NCI-H526 (cell line): ENCODE measurements around the gene CTIF.
"Not testable (repeated sequence)": the region's sequence is repeated elsewhere in the genome, so short reads cannot be mapped to it uniquely, and the experiment has no call there.

ENCODE experiments used
- DNase-seq, 2 experiments: peaks; one replicate each; lab custom pipeline; 2025; lab: John Stamatoyannopoulos, UW

CTIF gene

DNA sequence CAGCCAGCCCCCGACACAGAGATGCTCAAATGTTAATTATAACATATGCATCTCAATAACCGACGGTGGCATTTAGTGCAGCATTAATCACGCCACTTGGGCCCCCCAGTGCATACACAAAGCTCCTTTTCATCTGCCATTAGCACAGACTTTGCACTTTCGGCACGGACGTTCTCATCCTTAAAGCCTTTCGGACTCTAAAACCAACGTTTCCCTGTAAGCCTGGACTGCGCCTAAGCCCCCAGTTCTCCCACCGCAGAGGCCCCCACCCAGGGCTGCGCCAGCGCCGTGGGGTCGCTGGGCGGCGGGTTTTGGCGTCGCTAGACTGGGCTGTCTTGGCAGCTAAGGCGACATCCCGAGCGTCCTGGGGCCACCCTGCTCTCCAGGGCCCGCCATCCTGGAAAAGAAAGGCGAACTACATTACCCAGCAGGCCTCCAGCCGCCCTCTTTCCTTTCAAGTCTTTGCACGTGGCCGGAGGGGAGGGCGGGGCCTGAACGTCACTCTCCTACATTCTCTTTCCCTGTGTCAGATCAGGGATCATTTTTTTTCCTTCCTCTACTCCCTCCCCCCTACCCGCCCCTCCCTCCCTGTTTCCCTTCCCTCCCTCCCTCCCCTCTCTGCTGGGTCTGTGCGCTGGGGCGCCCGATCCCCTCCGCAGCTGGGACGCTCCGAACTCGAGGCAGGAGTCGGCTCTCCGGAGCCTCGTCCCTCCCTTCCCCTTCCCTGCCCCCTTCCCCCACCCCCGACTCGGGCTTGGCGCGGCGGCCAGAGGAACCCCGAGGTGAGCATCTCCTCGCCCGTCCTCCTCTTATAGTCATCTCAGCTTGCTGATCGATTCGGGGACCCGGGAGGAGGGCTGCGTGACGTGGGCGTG, at the start of gene CTIF:
CTIF (plus strand) TSS at position 501 of the 875 bp plus-strand sequence. CDS start 80,535 bp downstream, outside the sequence.
- DNase-seq = peak; percentile 94 to 98

DNA sequence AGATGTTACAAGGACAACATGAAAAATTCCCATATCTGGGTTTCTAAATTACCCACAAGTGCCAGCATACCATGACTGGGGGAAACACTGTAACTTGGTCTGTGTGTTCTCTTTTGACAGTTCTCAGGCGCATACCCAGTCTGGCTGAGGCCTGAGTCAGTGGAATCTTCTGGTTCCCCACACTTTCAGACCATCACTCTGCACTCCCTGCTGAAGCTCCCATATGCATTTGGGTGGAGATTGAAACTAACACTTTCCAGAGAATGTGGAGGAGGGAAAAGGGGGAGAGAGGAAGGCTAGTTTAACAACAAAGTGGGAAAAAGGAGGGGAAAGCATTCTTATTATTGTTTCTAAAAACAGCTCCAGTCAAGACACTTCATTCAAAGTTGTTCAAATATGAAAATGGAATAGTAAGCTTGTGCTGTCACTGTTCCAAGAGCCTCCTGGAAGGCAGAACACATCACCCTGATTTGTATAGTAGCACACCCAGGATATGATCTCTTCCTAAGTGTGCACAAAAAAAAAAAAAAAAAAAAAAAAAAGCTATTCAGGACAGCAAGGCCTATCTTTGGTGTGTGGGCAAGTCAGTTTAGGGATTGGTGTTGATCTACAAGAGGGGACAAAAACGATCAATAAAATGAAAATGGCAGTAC, 48.1 kb upstream of the CTIF start:
- DNase-seq = no peak

GRCh38 chr18:48492880-48493279, 46.0 kb upstream of the CTIF start:
- DNase-seq = no peak

GRCh38 chr18:48493434-48494230, 45.2 kb upstream of the CTIF start:
- no peak for DNase-seq

GRCh38 chr18:48497863-48498262, 41.0 kb upstream of the CTIF start:
- DNase-seq = no peak

DNA sequence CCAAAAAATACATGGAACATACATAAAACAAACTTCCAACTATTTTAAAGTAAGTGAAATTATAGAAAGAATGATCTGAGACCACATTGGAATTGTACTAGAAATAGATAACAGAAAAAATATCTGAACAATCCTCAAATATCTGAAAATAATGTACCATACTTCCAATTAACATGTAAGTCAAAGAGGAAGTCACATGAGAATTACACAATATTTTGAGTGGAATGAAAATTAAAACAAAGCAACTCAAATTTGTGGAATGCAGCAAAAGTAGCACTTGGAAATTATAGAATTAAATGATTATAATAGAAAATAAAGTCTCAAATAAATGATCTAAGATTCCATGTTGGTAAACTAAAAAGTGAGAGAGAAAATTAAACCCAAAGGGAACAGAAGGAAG, 38.3 kb upstream of the CTIF start:
- DNase-seq = no peak

DNA sequence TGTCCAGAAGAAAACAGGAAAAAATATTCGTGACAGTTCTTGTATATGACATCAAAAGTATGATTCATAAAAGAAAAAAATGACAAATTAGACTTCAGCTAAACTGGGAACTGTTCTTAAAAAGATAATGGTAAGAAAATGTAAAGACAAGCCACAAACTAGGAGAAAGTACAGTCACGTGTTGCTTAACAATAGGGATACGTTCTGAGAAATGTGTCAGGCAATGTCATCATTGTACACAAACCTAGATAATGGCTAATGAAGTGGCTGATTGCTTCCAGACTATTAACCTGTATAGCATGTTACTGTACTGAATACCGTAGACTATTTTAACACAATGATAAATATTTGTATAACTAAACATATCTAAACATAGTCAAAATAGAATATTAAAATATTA, 35.9 kb upstream of the CTIF start:
- DNase-seq = no peak

DNA sequence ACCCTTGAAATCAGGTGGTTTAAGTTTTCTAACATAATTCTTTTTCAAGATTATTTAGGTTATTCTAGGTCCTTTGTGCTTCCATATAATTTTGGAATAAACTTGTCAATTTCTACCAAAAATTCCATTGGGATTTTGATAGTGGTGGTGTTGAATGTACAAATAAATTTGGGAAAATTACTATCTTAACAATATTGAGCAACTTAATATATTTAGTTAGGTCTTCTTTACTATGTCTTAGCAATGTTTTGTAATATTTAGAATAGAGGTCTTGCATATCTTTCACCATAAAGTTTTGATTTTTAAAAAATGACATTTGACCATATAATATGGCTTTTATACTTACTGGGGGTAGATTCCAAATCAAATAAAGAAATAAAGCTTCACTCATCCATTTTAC, 34.0 kb upstream of the CTIF start:
- no peak for DNase-seq

DNA sequence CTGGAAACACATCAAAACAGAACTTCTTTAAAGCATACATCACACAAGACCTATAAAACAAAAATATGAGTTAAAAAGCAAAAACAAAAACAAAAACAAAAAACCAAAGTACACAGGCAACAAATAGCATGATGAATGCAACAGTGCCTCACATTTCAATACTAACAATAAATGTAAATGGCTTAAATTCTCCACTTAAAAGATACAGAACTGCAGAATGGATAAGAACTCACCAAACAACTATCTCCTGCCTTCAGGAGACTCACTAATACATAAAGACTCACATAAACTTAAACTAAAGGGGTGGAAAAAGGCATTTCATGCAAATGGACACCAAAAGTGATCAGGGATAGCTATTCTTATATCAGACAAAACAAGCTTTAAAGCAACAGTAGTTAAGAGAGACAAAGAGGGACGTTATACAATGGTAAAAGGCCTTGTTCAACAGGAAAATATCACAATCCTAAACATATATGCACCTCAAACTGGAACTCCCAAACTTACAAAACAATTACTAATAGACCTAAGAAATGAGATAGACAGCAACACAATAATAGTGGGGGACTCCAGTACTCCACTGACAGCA, 31.8 kb upstream of the CTIF start:
- DNase-seq = not testable (repeated sequence)

DNA sequence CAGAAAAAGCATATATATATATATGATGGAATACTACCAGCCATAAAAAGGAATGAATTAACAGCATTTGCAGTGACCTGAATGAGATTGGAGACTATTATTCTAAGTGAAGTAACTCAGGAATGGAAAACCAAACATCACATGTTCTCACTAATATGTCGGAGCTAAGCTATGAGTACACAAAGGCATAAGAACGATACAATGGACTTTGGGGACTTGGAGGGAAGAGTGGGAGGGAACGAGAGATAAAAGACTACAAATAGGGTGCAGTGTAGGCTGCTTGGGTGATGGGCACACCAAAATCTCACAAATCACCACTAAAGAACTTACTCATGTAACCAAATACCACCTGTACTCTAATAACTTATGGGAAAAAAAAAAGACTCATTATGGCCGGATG, 26.3 kb upstream of the CTIF start:
- DNase-seq = not testable (repeated sequence)

DNA sequence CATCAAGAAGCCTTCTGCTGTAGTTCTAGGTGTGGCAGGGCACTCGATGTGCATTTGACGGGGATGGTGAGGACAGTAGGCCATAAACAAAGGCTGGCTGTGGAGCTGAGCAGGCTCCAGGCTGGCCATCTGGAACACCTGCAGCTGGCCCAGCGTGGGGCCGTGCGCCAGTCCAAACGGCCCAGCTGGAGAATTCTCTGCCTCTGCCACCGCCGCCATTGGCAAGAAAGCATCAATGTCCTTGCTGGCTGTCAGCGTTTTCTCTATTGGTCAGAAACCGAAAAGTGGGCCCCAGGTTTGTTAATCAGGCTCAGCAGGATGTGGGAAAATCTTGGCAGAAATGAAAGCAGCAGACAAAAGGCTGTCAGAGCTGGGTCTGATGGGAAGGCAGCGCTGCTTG, 24.0 kb upstream of the CTIF start:
- no peak for DNase-seq

DNA sequence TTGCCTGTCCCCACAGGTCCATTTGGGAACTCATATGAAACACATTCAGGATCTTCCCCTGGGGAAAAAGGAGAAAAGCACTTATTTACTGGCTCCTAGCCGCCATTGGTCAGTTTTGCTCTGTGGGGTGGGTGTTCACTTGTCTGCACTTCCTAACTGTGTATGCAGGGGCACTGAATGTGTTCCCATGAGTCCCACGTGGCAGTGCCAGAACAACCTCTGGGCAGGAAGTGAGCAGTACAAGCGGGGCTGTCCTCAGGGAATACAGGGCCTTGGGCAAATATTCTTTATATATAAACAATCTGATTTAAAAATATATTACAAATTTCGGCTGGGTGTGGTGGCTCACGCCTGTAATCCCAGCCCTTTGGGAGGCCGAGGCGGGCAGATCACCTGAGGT, 21.8 kb upstream of the CTIF start:
- no peak for DNase-seq

DNA sequence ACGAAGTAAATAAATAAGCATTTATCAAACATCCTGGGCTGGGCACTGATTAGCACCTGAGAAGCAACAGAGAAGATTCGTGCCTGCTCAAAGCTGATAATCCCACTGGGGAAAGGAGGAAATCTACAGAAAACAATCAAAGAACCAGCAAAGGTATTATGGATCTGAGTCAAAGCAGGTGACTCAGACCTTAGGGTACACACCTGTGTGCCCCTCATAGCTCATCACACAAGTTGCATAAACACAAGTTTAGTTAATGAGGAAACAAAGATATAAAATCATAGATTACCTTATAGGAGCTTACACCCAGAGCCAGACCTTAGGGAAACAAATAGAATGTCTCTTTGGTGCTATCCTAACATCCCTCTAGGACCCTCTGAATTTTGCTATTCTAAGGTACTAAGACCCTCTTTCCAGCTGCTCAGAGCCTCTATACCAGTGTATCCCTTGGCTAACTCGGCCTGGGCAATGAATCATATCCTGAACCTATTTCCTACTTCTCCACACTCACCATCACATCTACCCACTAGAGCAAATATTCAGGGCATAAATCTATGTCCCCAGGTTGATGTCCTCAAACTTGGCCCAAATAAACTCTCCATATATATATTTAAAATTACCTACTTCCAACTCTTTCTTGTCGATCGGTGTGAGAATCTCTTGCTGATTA, 19.3 kb upstream of the CTIF start:
- no peak for DNase-seq

DNA sequence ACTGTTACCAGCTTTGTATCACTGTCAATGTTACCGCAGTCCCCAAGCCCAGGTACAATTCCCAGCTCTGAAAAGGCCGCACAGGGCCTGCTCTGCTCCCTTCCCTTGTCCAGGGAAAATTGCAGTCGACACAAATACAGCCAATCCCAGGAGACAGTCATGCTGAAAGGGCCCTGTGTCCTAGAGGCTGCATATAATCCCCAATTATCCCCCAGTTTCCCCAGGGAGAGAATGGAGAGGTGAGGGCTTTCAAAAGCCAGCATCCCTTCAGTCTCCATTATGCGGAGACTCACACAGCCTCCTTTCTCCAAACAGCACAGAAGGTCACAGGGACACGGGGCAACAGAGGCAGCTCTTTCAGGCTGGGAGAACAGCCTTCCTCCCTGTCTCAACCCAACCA, 17.1 kb upstream of the CTIF start:
- no peak for DNase-seq

DNA sequence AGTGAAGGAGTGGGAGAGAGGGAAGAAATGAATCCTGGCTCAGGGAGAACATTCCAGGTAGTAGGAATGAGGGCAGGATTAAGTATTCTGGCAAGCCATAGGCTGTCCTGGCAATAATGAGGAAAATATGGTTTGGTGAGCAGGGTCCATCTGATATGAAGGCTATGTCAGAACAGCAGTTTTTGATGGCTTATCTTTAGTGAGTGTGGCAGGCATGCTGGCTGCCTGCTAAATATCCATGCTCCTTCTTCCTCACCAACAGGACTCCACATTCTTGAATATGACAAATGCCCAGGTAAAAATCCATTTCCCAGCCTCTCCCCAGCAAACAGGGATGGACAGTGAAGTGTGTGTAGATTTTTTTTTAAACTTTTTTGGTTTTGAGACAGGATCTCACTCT, 13.2 kb upstream of the CTIF start:
- no peak for DNase-seq

- DNase-seq = no peak
These were observed 11.4 kb upstream of the CTIF start for GRCh38 chr18:48527461-48527860.

DNA sequence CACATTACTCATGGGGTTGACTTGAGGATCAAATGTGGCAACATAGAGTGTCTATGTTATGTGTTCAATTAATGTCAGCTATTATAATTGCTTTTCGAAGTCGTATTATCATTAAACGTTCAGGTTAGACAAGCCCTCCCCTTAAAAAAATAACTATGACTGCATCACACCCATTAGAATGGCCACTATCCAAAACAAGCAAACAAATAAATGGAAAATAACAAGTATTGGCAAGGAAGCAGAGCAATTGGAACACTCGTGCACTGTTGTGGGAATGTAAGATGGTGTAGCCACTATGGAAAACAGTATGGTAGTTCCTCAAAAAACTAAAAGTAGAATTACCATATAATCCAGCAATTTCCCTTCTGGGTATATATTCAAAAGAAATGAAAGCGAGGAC, 10.0 kb upstream of the CTIF start:
- no peak for DNase-seq

DNA sequence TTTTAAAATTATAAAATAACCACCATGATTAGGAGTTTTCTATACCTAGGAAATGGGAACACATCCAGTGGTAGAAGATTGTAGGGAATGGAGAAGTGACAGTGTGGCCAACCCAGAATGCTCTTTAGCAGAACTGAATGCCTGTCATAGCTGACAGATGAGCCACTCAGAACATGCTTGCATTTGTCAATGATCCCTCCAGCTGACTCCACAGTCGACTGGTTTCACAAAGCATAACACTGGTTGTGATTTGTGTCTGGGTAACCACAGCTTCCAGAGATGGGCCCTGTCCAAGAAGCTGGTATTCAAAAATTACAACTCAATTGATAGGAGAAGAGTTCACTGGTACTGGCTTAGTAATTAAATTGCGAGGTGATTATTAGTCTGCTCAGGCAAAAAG, 9.0 kb upstream of the CTIF start:
- no peak for DNase-seq

DNA sequence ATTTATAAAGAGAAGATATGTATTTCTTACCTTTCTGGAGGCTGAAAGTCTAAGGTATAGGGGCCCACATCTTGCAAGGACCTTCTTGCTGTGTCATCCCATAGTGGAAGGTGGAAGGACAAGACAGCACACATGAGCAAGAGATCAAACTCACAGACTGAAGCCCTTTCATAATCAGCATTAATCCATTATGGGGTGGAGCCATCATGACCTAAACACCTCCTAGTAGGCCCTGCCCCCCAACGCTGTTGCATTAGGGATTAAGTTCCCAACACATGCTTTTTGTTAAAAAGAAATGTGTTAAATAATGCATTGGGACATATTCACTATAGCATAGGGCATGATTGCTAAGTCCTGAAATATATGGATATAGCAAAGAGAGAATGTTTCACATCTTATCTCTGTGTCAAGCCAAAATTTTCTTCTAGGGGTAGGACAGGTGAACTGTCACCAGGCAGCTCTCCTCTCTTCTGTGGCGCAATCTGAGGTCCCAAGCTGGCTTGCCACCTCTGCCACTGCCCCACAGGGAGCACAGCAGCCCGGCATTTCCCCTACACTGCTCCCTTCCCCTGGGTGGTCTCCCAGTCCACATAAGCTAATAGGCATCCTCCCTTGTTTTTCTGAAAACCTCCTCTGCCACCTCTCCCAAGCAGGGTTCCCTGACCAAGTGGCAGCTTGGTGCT, 8.3 kb upstream of the CTIF start:
- no peak for DNase-seq

GRCh38 chr18:48531082-48531403, 7.8 kb upstream of the CTIF start:
- DNase-seq = no peak

- DNase-seq = no peak
These were observed 6.9 kb upstream of the CTIF start for GRCh38 chr18:48531908-48532307.
